Lower leg skin (tissue), 3 donors: Measurements from ENCODE around the gene CDC26.

Source experiments
- CTCF ChIP-seq, 3 donors: fragments of 450-650 bp; IDR thresholded peaks; one replicate each; pipeline ENCODE4 v1.5.1; 2016; ENCODE audit warnings: antibody characterized with exemption in 3 of 3, mild to moderate bottlenecking in 3 of 3, moderate library complexity in 2 of 3
- POLR2A ChIP-seq, 2 donors: fragments of 450-650 bp; IDR thresholded peaks; one replicate each; pipeline ENCODE4 v1.6.1; 2016 to 2017; ENCODE audit warnings: antibody characterized with exemption in 2 of 2, mild to moderate bottlenecking in 1 of 2, moderate library complexity in 1 of 2

- TF ChIP-seq CTCF (IDR thresholded peaks at IDR 0.05) (no peak), POLR2A (IDR thresholded peaks at IDR 0.05) (no peak)
These were observed 34.2 kb downstream of the CDC26 start for GRCh38 chr9:113241161-113241560.
